Ascending aorta (tissue), 2 donors: Measurements from ENCODE around the gene CETP. TPM values are rescaled to one million over a fixed set of nuclear protein-coding genes. Genes with fewer than 3 reads are reported as not detected.

Experiments
- DNase-seq, 2 donors: peaks; one replicate each; pipeline ENCODE4 v3.0.0-alpha.2; 2019; ENCODE audit warnings: low spot score in 2 of 2
- H3K27ac ChIP-seq, 2 donors: fragments of 200-600 bp; sonication (generic); one replicate each; pipeline ENCODE4 v1.5.1; 2016 to 2017; ENCODE audit warnings: mild to moderate bottlenecking in 1 of 2
- H3K27me3 ChIP-seq: fragments of 200-600 bp; sonication (generic); one replicate; pipeline ENCODE4 v1.5.1; 2017
- H3K36me3 ChIP-seq, 2 donors: fragments of 200-600 bp; sonication (generic); one replicate each; pipeline ENCODE4 v1.5.1; 2016
- H3K4me1 ChIP-seq, 2 donors: fragments of 200-600 bp; sonication (generic); one replicate each; pipeline ENCODE4 v1.5.1; 2016 to 2017; ENCODE audit warnings: mild to moderate bottlenecking in 1 of 2
- H3K4me3 ChIP-seq, 2 donors: fragments of 200-600 bp; sonication (generic); one replicate each; pipeline ENCODE4 v1.5.1; 2016 to 2017; ENCODE audit warnings: mild to moderate bottlenecking in 1 of 2
- H3K9me3 ChIP-seq, 2 donors: fragments of 200-600 bp; sonication (generic); one replicate each; pipeline ENCODE4 v1.5.1; 2016
- intact Hi-C: fragments of 100-400 bp; cut with DNase I; formaldehyde crosslinking; loops from one replicate; pipeline ENCODE4 v1.15.1; 2023
- total RNA-seq: library from RNA; depleted of rRNA; stranded (reverse); fragments of >200 nt; gene quantifications from one replicate; pipeline ENCODE4 v1.1.0, GENCODE V29; 2016
- TF ChIP-seq, protein P1 (sequence below), 3 experiments: fragments of 200-600 bp in 2 of 3; fragments of 450-650 bp in 1 of 3; sonication (generic) in 2 of 3; IDR thresholded peaks; one replicate each; pipeline ENCODE4 v1.5.1; 2016 to 2019; ENCODE audit warnings: antibody characterized with exemption in 3 of 3, mild to moderate bottlenecking in 1 of 3, moderate library complexity in 1 of 3

Gene CETP
- total RNA-seq, 1 donor from 2014 or later = not detected

DNA sequence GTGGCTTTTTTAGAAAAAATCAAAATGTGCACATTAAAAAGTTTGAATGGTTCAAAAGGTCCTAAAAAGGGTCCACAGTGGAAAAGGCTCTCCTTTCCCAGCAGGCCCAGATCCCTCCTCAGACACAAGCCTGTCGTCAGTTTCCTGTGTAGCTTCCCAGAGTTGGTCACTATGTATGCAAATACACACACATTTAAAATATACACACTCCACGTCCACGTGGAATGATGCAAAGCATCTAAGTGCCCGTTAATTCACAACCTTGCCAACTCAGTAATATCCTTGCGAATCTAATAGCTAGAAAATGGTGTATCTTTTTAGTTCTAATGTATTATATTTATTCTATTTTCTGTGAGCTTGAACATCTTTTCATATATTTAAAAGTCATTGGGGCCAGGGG, 45.3 kb downstream of the CETP start:
- Histone ChIP-seq H3K27ac (no peak overlapping the region), H3K9me3 (no peaks in the 10 kb centered on the region), H3K4me1 (no peaks in the 10 kb centered on the region), H3K36me3 (no peaks in the 10 kb centered on the region), H3K27me3 (no peaks in the 10 kb centered on the region), H3K4me3 (no peak overlapping the region)
- intact Hi-C loops = no loop called here
- DNase-seq = no peak
- TF ChIP-seq, protein P1, sequence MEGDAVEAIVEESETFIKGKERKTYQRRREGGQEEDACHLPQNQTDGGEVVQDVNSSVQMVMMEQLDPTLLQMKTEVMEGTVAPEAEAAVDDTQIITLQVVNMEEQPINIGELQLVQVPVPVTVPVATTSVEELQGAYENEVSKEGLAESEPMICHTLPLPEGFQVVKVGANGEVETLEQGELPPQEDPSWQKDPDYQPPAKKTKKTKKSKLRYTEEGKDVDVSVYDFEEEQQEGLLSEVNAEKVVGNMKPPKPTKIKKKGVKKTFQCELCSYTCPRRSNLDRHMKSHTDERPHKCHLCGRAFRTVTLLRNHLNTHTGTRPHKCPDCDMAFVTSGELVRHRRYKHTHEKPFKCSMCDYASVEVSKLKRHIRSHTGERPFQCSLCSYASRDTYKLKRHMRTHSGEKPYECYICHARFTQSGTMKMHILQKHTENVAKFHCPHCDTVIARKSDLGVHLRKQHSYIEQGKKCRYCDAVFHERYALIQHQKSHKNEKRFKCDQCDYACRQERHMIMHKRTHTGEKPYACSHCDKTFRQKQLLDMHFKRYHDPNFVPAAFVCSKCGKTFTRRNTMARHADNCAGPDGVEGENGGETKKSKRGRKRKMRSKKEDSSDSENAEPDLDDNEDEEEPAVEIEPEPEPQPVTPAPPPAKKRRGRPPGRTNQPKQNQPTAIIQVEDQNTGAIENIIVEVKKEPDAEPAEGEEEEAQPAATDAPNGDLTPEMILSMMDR (IDR thresholded peaks at IDR 0.05) = no peak

DNA sequence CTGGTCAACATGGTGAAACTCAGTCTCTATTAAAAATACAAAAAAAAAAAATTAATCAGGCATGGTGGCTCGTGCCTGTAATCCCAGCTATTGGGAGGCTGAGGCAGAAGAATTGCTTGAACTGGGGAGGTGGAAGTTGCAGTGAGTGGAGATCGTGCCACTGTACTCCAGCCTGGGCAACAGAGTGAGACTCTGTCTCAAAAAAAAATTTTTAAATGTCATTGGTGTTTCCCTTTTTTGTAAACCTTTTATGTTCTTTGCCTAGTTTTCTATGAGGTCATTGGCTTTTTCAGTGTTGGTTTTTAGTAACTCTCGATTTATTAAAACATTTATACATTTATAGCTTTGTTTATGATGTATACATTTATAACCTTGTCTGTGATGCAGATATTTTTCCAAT, 45.8 kb downstream of the CETP start:
- intact Hi-C loops = no loop called here
- H3K36me3 ChIP-seq = no peaks in the 10 kb centered on the region
- no peaks in the 10 kb centered on the region for H3K27me3 ChIP-seq
- no peaks in the 10 kb centered on the region for H3K4me1 ChIP-seq
- no peak overlapping the region for H3K27ac ChIP-seq
- H3K4me3 ChIP-seq = no peak overlapping the region
- no peaks in the 10 kb centered on the region for H3K9me3 ChIP-seq
- TF ChIP-seq, protein P1 (IDR thresholded peaks at IDR 0.05) = no peak
- DNase-seq = no peak

DNA sequence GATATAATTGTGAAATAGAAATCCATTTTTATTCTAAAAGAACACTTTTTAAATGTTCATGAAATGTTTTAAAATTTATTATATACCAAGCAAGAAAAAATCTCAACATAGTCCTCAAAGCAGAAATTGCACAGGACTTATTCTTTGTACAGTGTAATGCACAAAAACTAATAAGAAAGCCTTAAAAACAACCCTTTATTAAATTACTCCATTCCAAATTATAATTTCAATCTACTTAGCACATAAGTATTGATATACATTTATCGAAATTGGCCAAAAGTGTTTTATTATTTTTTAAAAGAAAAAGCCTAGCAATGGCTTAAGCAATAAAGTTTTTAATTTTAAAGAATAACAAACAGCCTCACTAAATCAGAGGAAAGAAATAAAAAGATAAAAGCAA, 46.7 kb downstream of the CETP start:
- no peak overlapping the region for H3K27ac ChIP-seq
- intact Hi-C loops = no loop called here
- no peak overlapping the region for H3K4me3 ChIP-seq
- no peaks in the 10 kb centered on the region for H3K36me3 ChIP-seq
- DNase-seq = no peak
- H3K27me3 ChIP-seq = no peaks in the 10 kb centered on the region
- no peaks in the 10 kb centered on the region for H3K9me3 ChIP-seq
- H3K4me1 ChIP-seq = no peaks in the 10 kb centered on the region
- TF ChIP-seq, protein P1 (IDR thresholded peaks at IDR 0.05) = no peak

DNA sequence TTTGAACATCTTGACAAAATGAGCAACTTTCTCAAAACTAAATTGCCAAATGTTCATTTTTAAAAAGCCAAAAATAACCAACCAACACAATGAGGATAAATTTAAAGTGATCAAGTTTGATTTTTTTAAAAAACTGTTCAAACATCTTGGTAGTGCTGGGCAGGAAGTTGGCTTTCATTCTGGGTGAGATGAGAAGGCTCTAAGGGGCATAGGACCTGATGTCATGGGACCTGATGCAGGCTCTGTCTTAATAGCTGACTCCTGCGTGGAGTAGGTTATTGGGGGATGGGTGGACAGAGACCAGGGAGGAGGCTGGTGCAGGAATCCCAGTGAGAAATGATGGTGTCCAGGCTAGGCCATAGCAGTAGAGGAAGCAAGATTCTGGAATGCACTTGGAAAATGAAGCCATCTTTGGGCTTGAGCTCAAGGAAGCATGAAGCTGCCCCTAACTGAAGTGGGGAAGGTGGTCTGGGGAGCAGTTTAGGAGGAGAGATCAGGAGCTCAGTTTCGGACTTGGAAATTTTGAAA, 48.0 kb downstream of the CETP start:
- intact Hi-C loops = no loop called here

DNA sequence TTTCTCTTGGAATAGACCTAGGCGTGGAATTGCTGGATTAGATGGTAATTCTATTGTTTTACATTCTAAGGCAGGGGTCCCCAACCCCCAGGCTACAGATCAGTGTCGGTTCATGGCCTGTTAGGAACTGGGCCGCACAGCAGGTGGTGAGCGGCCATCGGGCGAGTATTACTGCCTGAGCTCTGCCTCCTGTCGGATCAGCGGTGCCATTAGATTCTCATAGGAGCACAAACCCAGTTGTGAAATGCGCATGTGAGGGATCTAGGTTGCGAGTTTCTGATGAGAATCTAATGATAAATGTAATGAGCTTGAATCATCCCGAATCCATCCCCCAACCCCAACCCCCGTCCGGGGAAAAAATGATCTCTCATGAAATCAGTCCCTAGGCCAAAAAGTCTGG, 50.6 kb downstream of the CETP start:
- no peaks in the 10 kb centered on the region for H3K9me3 ChIP-seq
- no peak for DNase-seq
- intact Hi-C loops = no loop called here

More for the DNA sequence above, 48.0 kb downstream of the CETP start:
- Histone ChIP-seq H3K4me1 (no peaks in the 10 kb centered on the region), H3K27me3 (no peaks in the 10 kb centered on the region), H3K27ac (no peak overlapping the region), H3K9me3 (no peaks in the 10 kb centered on the region), H3K4me3 (no peak overlapping the region), H3K36me3 (no peaks in the 10 kb centered on the region)
- no peak for DNase-seq
- TF ChIP-seq, protein P1 (IDR thresholded peaks at IDR 0.05) = no peak

More for the DNA sequence above, 50.6 kb downstream of the CETP start:
- Histone ChIP-seq H3K4me1 (no peaks in the 10 kb centered on the region), H3K36me3 (no peaks in the 10 kb centered on the region), H3K27ac (no peak overlapping the region), H3K4me3 (no peak overlapping the region), H3K27me3 (no peaks in the 10 kb centered on the region)
- TF ChIP-seq, protein P1 (IDR thresholded peaks at IDR 0.05) = no peak
